ENCODE measurements around the gene AP3B1.

- TF ChIP-seq EZH2 (IDR thresholded peaks at IDR 0.05; ENCODE audit: low read length, missing control alignments) = no peak
- TF ChIP-seq, protein P1, sequence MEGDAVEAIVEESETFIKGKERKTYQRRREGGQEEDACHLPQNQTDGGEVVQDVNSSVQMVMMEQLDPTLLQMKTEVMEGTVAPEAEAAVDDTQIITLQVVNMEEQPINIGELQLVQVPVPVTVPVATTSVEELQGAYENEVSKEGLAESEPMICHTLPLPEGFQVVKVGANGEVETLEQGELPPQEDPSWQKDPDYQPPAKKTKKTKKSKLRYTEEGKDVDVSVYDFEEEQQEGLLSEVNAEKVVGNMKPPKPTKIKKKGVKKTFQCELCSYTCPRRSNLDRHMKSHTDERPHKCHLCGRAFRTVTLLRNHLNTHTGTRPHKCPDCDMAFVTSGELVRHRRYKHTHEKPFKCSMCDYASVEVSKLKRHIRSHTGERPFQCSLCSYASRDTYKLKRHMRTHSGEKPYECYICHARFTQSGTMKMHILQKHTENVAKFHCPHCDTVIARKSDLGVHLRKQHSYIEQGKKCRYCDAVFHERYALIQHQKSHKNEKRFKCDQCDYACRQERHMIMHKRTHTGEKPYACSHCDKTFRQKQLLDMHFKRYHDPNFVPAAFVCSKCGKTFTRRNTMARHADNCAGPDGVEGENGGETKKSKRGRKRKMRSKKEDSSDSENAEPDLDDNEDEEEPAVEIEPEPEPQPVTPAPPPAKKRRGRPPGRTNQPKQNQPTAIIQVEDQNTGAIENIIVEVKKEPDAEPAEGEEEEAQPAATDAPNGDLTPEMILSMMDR (conservative IDR thresholded peaks at IDR 0.05 in 1 of 2, IDR thresholded peaks at IDR 0.05 in 1 of 2; ENCODE audit: low read depth in 1 of 2, low read length in 2 of 2) = no peak
Observed at GRCh38 chr5:77957516-77957915, 337.0 kb downstream of the AP3B1 start.

All from fibroblast of lung (primary cell).